GM23338 (cell line): Measurements from ENCODE around the gene B4GAT1. TPM values are rescaled to one million over a fixed set of nuclear protein-coding genes. Genes with fewer than 3 reads are reported as not detected.

Experiments used
- ATAC-seq: fragments of 200-7000 bp; cut with Tn5 transposase; 3 replicates; pipeline ENCODE4 v1.9.1; 2020
- DNase-seq: peaks from one replicate; pipeline ENCODE4 v3.0.0-alpha.2; 2015; ENCODE audit warnings: low spot score
- H2AFZ ChIP-seq: fragments of 200-600 bp; sonication (generic); 2 replicates; pipeline ENCODE4 v1.8.0; 2016; ENCODE audit warnings: antibody characterized with exemption, mild to moderate bottlenecking, moderate library complexity
- H3F3A ChIP-seq: fragments of 200-600 bp; sonication (generic); replicated peaks from 2 replicates; pipeline ENCODE4 v1.8.0; 2017; ENCODE audit warnings: antibody characterized with exemption, mixed run types, low read depth
- H3K27ac ChIP-seq: fragments of 200-600 bp; sonication (generic); 2 replicates; pipeline ENCODE4 v1.6.1; 2016; ENCODE audit warnings: low read depth
- H3K27me3 ChIP-seq: fragments of 200-600 bp; sonication (generic); 2 replicates; pipeline ENCODE4 v1.8.0; 2016; ENCODE audit warnings: mild to moderate bottlenecking, mixed run types, moderate library complexity; ENCODE audit not compliant: insufficient read depth
- H3K36me3 ChIP-seq: fragments of 200-600 bp; sonication (generic); 2 replicates; pipeline ENCODE4 v1.8.0; 2016; ENCODE audit warnings: mild to moderate bottlenecking; ENCODE audit not compliant: insufficient read depth
- H3K4me1 ChIP-seq: fragments of 200-600 bp; sonication (generic); 2 replicates; pipeline ENCODE4 v1.8.0; 2016; ENCODE audit warnings: mild to moderate bottlenecking, moderate library complexity; ENCODE audit not compliant: insufficient read depth
- H3K4me2 ChIP-seq: fragments of 200-600 bp; sonication (generic); 2 replicates; pipeline ENCODE4 v1.7.1; 2017; ENCODE audit warnings: mixed run types
- H3K4me3 ChIP-seq: fragments of 200-600 bp; sonication (generic); 2 replicates; pipeline ENCODE4 v1.6.1; 2016; ENCODE audit warnings: mixed run types
- H3K79me2 ChIP-seq: fragments of 200-600 bp; sonication (generic); replicated peaks from 2 replicates; pipeline ENCODE4 v1.8.0; 2017; ENCODE audit warnings: mild to moderate bottlenecking; ENCODE audit not compliant: insufficient read depth
- H3K9me2 ChIP-seq: fragments of 200-600 bp; sonication (generic); 2 replicates; pipeline ENCODE4 v1.8.0; 2017; ENCODE audit not compliant: insufficient read depth
- H4K20me1 ChIP-seq: fragments of 200-600 bp; sonication (generic); replicated peaks from 2 replicates; pipeline ENCODE4 v1.8.0; 2017; ENCODE audit warnings: mild to moderate bottlenecking; ENCODE audit not compliant: insufficient read depth
- H3K27ac Mint-ChIP-seq: 2 replicates; pipeline ENCODE4 v1.8.0; 2020; ENCODE audit warnings: inconsistent platforms, mild to moderate bottlenecking, moderate library complexity, mixed read lengths
- H3K27me3 Mint-ChIP-seq: 3 replicates; pipeline ENCODE4 v1.8.0; 2022; ENCODE audit warnings: low read depth, mild to moderate bottlenecking, moderate library complexity, mixed read lengths, inconsistent platforms; ENCODE audit not compliant: insufficient read depth, poor library complexity
- H3K36me3 Mint-ChIP-seq: 3 replicates; pipeline ENCODE4 v1.8.0; 2021; ENCODE audit warnings: low read depth, mild to moderate bottlenecking, inconsistent platforms, moderate library complexity, mixed read lengths
- H3K4me1 Mint-ChIP-seq: 3 replicates; pipeline ENCODE4 v1.8.0; 2020; ENCODE audit warnings: mild to moderate bottlenecking, inconsistent platforms, mixed read lengths
- H3K4me3 Mint-ChIP-seq: 3 replicates; pipeline ENCODE4 v1.8.0; 2021; ENCODE audit warnings: moderate library complexity, mild to moderate bottlenecking, inconsistent platforms, mixed read lengths
- H3K9me3 Mint-ChIP-seq: 3 replicates; pipeline ENCODE4 v1.8.0; 2020; ENCODE audit warnings: moderate library complexity, mild to moderate bottlenecking, inconsistent platforms, mixed read lengths
- CREB1 ChIP-seq: fragments of 250-450 bp; sonication (Bioruptor Pico); IDR thresholded peaks from 2 replicates; pipeline ENCODE4 v1.5.0; 2020; ENCODE audit warnings: low read depth, mild to moderate bottlenecking, moderate library complexity
- ETS1 ChIP-seq: IDR thresholded peaks from 2 replicates; pipeline ENCODE4 v1.6.1; 2016; ENCODE audit warnings: antibody characterized with exemption
- EZH2 ChIP-seq: fragments of 200-600 bp; sonication (generic); IDR thresholded peaks from one replicate; pipeline ENCODE4 v1.8.0; 2017; ENCODE audit warnings: antibody characterized with exemption, mild to moderate bottlenecking, low read depth; ENCODE audit not compliant: unreplicated experiment
- EZH2phosphoT487 ChIP-seq: fragments of 200-600 bp; sonication (generic); IDR thresholded peaks from one replicate; pipeline ENCODE4 v1.8.1; 2018; ENCODE audit warnings: antibody characterized with exemption; ENCODE audit not compliant: unreplicated experiment
- JUNB ChIP-seq: IDR thresholded peaks from one replicate; pipeline ENCODE4 v1.6.1; 2016; ENCODE audit warnings: antibody characterized with exemption; ENCODE audit not compliant: unreplicated experiment
- NANOG ChIP-seq: IDR thresholded peaks from 2 replicates; pipeline ENCODE4 v1.6.1; 2016; ENCODE audit warnings: antibody characterized with exemption, borderline replicate concordance
- POLR2AphosphoS5 ChIP-seq: IDR thresholded peaks from 2 replicates; pipeline ENCODE4 v1.6.1; 2016; ENCODE audit warnings: antibody characterized with exemption, low read depth
- REST ChIP-seq: IDR thresholded peaks from one replicate; pipeline ENCODE4 v1.6.1; 2018; ENCODE audit warnings: antibody characterized with exemption; ENCODE audit not compliant: unreplicated experiment
- STAT1 ChIP-seq: IDR thresholded peaks from one replicate; pipeline ENCODE4 v1.6.1; 2016; ENCODE audit warnings: antibody characterized with exemption; ENCODE audit not compliant: unreplicated experiment
- ZNF114 ChIP-seq: fragments of 250-450 bp; sonication (Bioruptor Pico); IDR thresholded peaks from 2 replicates; pipeline ENCODE4 v1.5.0; 2020; ENCODE audit warnings: mild to moderate bottlenecking, moderate library complexity
- ZNF331 ChIP-seq: fragments of 250-450 bp; sonication (Bioruptor Pico); IDR thresholded peaks from 2 replicates; pipeline ENCODE4 v1.5.0; 2020; ENCODE audit warnings: low read depth, mild to moderate bottlenecking, moderate library complexity
- polyA plus RNA-seq: library from polyadenylated mRNA; unstranded; fragments of >200 nt; fragmentation: Nextera tagmentation; extraction: Ambion mirVana; gene quantifications from 2 replicates; pipeline ENCODE4 v1.2.1, GENCODE V29; 2016
- total RNA-seq: library from RNA; depleted of rRNA; stranded (reverse); fragments of >200 nt; shearing (Covaris generic); gene quantifications from 2 replicates; pipeline ENCODE4 v1.2.3, GENCODE V29; 2014
- TF ChIP-seq, protein P1 (sequence below): fragments of 250-450 bp; sonication (Bioruptor Pico); IDR thresholded peaks from 2 replicates; pipeline ENCODE4 v1.5.0; 2020; ENCODE audit warnings: mild to moderate bottlenecking, moderate library complexity
- TF ChIP-seq, protein P2 (sequence below), 2 experiments: fragments of 200-600 bp in 1 of 2; sonication (generic) in 1 of 2; conservative IDR thresholded peaks; 2 replicates each; pipeline versions ENCODE4 v1.5.1 to v1.6.1; 2016 to 2017; ENCODE audit warnings: antibody characterized with exemption in 2 of 2, low read depth in 2 of 2, mild to moderate bottlenecking in 2 of 2, moderate library complexity in 1 of 2

B4GAT1 gene
- total and polyA plus RNA-seq, 2 experiments from 2014 or later, result 23.5 to 41.9 TPM

GRCh38 chr11:66311470-66311964 is 35.9 kb downstream of the B4GAT1 start:
- Histone ChIP-seq H2AFZ (peak overlapping the region; percentile 99), H3K27ac (no peak overlapping the region)
- H3K27ac Mint-ChIP-seq, result peak overlapping the region; percentile 97

More at GRCh38 chr11:66311470-66311964, 35.9 kb downstream of the B4GAT1 start:
- ATAC-seq (peak; percentile 3), DNase-seq (peak; percentile 67)
- peak overlapping the region; percentile 81 for H3K4me3 Mint-ChIP-seq
- Histone ChIP-seq H3K79me2 (no peaks in the 10 kb centered on the region), H3F3A (peaks cover 12% of the 10 kb centered on the region; the same call in 1 of the 2 replicates), H3K27me3 (no peaks in the 10 kb centered on the region), H3K36me3 (no peaks in the 10 kb centered on the region), H3K9me2 (no peaks in the 10 kb centered on the region), H3K4me3 (peak overlapping the region; percentile 84), H3K4me1 (peaks cover 17% of the 10 kb centered on the region), H3K4me2 (peak overlapping the region; percentile 90), H4K20me1 (no peaks in the 10 kb centered on the region)
- no peak for TF ChIP-seq POLR2AphosphoS5
- TF ChIP-seq REST, result no peak
- TF ChIP-seq ZNF331 (CRISPR knock-in tag), result no peak
- TF ChIP-seq EZH2, result no peak
- TF ChIP-seq ZNF114, result no peak
- no peak for TF ChIP-seq CREB1 (CRISPR knock-in tag)
- no peak for TF ChIP-seq NANOG
- TF ChIP-seq ETS1, result no peak
- TF ChIP-seq JUNB, result no peak
- TF ChIP-seq, protein P1, sequence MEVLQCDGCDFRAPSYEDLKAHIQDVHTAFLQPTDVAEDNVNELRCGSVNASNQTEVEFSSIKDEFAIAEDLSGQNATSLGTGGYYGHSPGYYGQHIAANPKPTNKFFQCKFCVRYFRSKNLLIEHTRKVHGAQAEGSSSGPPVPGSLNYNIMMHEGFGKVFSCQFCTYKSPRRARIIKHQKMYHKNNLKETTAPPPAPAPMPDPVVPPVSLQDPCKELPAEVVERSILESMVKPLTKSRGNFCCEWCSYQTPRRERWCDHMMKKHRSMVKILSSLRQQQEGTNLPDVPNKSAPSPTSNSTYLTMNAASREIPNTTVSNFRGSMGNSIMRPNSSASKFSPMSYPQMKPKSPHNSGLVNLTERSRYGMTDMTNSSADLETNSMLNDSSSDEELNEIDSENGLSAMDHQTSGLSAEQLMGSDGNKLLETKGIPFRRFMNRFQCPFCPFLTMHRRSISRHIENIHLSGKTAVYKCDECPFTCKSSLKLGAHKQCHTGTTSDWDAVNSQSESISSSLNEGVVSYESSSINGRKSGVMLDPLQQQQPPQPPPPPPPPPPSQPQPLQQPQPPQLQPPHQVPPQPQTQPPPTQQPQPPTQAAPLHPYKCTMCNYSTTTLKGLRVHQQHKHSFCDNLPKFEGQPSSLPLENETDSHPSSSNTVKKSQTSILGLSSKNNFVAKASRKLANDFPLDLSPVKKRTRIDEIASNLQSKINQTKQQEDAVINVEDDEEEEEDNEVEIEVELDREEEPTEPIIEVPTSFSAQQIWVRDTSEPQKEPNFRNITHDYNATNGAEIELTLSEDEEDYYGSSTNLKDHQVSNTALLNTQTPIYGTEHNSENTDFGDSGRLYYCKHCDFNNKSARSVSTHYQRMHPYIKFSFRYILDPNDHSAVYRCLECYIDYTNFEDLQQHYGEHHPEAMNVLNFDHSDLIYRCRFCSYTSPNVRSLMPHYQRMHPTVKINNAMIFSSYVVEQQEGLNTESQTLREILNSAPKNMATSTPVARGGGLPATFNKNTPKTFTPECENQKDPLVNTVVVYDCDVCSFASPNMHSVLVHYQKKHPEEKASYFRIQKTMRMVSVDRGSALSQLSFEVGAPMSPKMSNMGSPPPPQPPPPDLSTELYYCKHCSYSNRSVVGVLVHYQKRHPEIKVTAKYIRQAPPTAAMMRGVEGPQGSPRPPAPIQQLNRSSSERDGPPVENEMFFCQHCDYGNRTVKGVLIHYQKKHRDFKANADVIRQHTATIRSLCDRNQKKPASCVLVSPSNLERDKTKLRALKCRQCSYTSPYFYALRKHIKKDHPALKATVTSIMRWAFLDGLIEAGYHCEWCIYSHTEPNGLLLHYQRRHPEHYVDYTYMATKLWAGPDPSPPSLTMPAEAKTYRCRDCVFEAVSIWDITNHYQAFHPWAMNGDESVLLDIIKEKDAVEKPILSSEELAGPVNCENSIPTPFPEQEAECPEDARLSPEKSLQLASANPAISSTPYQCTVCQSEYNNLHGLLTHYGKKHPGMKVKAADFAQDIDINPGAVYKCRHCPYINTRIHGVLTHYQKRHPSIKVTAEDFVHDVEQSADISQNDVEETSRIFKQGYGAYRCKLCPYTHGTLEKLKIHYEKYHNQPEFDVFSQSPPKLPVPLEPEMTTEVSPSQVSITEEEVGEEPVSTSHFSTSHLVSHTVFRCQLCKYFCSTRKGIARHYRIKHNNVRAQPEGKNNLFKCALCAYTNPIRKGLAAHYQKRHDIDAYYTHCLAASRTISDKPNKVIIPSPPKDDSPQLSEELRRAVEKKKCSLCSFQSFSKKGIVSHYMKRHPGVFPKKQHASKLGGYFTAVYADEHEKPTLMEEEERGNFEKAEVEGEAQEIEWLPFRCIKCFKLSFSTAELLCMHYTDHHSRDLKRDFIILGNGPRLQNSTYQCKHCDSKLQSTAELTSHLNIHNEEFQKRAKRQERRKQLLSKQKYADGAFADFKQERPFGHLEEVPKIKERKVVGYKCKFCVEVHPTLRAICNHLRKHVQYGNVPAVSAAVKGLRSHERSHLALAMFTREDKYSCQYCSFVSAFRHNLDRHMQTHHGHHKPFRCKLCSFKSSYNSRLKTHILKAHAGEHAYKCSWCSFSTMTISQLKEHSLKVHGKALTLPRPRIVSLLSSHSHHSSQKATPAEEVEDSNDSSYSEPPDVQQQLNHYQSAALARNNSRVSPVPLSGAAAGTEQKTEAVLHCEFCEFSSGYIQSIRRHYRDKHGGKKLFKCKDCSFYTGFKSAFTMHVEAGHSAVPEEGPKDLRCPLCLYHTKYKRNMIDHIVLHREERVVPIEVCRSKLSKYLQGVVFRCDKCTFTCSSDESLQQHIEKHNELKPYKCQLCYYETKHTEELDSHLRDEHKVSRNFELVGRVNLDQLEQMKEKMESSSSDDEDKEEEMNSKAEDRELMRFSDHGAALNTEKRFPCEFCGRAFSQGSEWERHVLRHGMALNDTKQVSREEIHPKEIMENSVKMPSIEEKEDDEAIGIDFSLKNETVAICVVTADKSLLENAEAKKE (CRISPR knock-in tag), result no peak
- TF ChIP-seq, protein P2, sequence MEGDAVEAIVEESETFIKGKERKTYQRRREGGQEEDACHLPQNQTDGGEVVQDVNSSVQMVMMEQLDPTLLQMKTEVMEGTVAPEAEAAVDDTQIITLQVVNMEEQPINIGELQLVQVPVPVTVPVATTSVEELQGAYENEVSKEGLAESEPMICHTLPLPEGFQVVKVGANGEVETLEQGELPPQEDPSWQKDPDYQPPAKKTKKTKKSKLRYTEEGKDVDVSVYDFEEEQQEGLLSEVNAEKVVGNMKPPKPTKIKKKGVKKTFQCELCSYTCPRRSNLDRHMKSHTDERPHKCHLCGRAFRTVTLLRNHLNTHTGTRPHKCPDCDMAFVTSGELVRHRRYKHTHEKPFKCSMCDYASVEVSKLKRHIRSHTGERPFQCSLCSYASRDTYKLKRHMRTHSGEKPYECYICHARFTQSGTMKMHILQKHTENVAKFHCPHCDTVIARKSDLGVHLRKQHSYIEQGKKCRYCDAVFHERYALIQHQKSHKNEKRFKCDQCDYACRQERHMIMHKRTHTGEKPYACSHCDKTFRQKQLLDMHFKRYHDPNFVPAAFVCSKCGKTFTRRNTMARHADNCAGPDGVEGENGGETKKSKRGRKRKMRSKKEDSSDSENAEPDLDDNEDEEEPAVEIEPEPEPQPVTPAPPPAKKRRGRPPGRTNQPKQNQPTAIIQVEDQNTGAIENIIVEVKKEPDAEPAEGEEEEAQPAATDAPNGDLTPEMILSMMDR (conservative IDR thresholded peaks at IDR 0.05; ENCODE audit: low read depth in 2 of 2), result no peak; a peak in 1 of 4 replicates
- no peak for TF ChIP-seq EZH2phosphoT487
- TF ChIP-seq STAT1, result no peak
- H3K4me1 Mint-ChIP-seq, result peaks cover 25% of the 10 kb centered on the region
- H3K27me3 Mint-ChIP-seq, result peaks cover 10% of the 10 kb centered on the region
- H3K36me3 Mint-ChIP-seq, result peaks cover 2% of the 10 kb centered on the region; the same call in 1 of the 3 replicates
- H3K9me3 Mint-ChIP-seq, result no peaks in the 10 kb centered on the region
